ENCODE measurements around the gene SFXN3. TPM values are rescaled to one million over a fixed set of nuclear protein-coding genes. Genes with fewer than 3 reads are reported as not detected.

Gene SFXN3
- total and polyA plus RNA-seq, 11 donors = 11.7 to 37.4 (median 17.8) TPM

DNA sequence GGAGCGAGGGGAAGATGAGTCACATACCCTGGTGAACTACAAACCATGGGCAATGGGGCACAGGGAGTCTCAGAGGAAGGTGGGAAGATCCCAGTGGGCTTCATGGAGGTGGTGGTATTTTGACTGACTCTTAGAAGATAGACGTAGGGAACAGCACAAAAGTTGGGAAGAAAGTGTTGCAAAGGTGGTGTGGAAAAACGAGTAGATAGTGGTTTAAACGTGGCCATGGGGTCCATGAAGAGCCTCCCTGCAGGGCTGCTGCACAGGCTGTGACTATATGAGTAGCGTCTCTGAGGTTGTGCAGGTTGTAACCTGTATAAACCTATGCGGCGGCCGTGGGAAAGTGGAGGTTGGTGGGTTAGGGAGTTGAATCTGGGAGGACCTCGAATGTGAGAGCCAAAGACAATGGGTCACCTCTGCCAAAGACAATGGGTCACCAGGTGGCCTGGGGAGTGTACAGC is 17.6 kb upstream of the SFXN3 start:
- no peak for DNase-seq
- Histone ChIP-seq H3K4me3 (no peak overlapping the region), H3K9me3 (no peaks in the 10 kb centered on the region), H3K27me3 (peaks cover 0 to 9% (median 3%) of the 10 kb centered on the region in 9 donors), H3K4me1 (peaks cover 0 to 40% (median 21%) of the 10 kb centered on the region in 12 donors), H3K27ac (peak overlapping the region in 10 of 12 donors; percentile 18 to 74 (median 58)), H3K36me3 (no peaks in the 10 kb centered on the region)
- intact Hi-C loops (cut with DNase I) = loop anchor here in 6 of 10 donors (1.0 to 5.0 kb wide), 6 partner anchors 15 to 451 kb away; partner anchors contain the start of genes LZTS2 (in 1 of the 6) and SEMA4G (in 1 of the 6)
- WGBS, 4 donors = 50 to 58% (median 57%) methylated on average over 9 of the region's 9 CpGs
- no peak for TF ChIP-seq POLR2A (IDR thresholded peaks at IDR 0.05)
- TF ChIP-seq, protein P1, sequence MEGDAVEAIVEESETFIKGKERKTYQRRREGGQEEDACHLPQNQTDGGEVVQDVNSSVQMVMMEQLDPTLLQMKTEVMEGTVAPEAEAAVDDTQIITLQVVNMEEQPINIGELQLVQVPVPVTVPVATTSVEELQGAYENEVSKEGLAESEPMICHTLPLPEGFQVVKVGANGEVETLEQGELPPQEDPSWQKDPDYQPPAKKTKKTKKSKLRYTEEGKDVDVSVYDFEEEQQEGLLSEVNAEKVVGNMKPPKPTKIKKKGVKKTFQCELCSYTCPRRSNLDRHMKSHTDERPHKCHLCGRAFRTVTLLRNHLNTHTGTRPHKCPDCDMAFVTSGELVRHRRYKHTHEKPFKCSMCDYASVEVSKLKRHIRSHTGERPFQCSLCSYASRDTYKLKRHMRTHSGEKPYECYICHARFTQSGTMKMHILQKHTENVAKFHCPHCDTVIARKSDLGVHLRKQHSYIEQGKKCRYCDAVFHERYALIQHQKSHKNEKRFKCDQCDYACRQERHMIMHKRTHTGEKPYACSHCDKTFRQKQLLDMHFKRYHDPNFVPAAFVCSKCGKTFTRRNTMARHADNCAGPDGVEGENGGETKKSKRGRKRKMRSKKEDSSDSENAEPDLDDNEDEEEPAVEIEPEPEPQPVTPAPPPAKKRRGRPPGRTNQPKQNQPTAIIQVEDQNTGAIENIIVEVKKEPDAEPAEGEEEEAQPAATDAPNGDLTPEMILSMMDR (IDR thresholded peaks at IDR 0.05) = no peak
- ATAC-seq = no peak

DNA sequence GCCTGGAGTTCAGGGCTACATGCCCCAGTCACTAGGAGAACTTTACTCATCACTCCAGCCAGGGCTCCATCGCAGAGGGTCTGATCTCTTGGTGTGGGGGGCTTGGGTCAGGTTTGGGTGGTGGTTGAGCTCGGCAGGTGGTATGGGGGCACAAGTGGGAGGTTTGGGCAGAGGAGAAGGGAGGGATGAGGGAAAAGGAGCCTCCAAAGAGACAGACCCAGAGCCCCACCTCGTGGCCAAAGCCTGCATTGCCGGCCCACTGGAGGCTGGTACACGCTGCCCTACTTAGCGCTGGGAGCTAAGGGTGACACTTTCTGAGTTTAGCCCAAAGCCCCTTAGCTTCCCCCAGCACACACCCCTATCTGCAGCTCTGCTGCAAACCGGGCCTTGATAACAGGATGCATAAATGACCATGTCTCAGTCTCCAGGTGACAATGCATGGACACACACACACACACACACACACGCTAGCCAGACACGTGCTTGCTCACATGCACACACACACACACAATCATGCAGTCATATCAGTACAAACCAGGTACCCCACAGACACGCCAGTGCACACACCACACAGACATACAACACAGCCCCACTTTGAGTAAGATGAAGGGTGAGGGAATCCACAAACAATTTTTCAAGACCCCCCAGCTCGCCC is 16.7 kb upstream of the SFXN3 start:
- H3K9me3 ChIP-seq = no peaks in the 10 kb centered on the region
- H3K4me1 ChIP-seq = peaks cover 0 to 42% (median 26%) of the 10 kb centered on the region in 12 donors
- H3K36me3 ChIP-seq = no peaks in the 10 kb centered on the region
- peak; percentile 40 to 69 (median 65) for ATAC-seq
- TF ChIP-seq, protein P1 (IDR thresholded peaks at IDR 0.05) = peak; percentile 78 to 92 (median 88)
- no peak for TF ChIP-seq POLR2A (IDR thresholded peaks at IDR 0.05)
- intact Hi-C loops (cut with DNase I) = loop anchor here in 9 of 10 donors (1.0 to 5.0 kb wide), 6 partner anchors 18 to 452 kb away; partner anchors contain the start of gene SEMA4G (in 3 of the 9)
- H3K27ac ChIP-seq = no peak overlapping the region
- WGBS, 4 donors = 18 to 22% (median 21%) methylated on average over 11 of the region's 11 CpGs
- peaks cover 0 to 17% (median 3%) of the 10 kb centered on the region in 9 donors for H3K27me3 ChIP-seq
- peak; percentile 75 to 92 (median 78) for DNase-seq
- no peak overlapping the region for H3K4me3 ChIP-seq

DNA sequence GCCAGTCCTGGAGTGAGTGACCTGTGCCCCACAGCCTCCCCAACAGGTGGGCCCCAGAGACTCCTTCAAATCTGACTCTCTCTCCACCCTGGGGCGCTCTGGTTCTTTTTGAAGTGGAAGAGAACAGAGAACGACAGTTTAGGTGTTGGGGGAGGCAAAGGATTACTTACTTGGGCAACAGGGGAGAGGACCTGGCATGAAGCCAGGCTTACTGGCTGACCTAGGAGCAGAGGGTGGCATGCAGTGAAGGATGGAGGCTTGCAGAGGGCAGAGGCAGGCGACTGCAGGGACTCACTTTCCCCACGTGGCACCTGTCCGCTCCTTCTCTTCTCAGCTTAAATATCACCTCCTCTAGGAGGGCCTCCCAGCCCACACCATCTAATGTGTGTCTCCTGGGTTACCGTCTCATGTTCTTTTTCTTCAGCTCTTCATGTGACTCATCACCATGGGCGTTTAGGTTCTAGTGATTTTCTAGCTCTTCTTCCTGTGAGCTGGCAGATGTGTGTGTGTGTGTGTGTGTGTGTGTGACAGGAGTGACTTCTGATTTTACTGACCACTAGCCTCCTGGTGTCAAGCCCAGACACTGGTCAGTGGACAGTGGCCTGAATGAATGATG is 16.0 kb upstream of the SFXN3 start:
- H3K36me3 ChIP-seq = no peaks in the 10 kb centered on the region
- H3K9me3 ChIP-seq = no peaks in the 10 kb centered on the region
- peaks cover 0 to 17% (median 3%) of the 10 kb centered on the region in 9 donors for H3K27me3 ChIP-seq
- H3K4me3 ChIP-seq = no peak overlapping the region
- no peak overlapping the region for H3K27ac ChIP-seq
- no peak for DNase-seq
- WGBS, 4 donors = 45 to 53% (median 50%) methylated on average over 6 to 7 of the region's 7 CpGs
- no peak for ATAC-seq
- intact Hi-C loops (cut with DNase I) = loop anchor here in 9 of 10 donors (1.0 to 5.0 kb wide), 7 partner anchors 19 to 453 kb away; partner anchors contain the start of gene SEMA4G (in 3 of the 9)
- H3K4me1 ChIP-seq = peaks cover 0 to 42% (median 26%) of the 10 kb centered on the region in 12 donors
- TF ChIP-seq, protein P1 (IDR thresholded peaks at IDR 0.05) = no peak
- TF ChIP-seq POLR2A (IDR thresholded peaks at IDR 0.05) = no peak

DNA sequence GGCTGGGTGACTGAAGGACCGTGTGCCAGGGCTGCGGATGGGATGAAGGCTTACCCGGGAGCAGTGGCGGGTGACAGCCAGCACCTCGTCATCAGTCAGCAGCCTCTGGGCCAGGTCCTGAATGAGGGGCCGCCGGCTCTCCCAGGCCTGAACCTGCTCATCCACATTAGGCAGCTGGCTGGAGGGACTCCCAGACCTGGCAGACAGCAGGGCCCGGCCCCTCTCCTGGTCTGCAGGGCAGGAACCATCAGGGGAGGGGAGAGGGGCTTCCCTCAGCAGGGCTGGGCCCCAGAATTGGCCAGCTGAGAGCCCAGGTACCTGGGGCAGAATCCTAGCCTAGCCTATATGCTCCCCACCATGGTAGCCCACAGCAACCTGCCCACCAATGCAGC is 15.5 kb upstream of the SFXN3 start:
- 75 to 84% (median 80%) methylated on average over 2 to 8 of the region's 8 CpGs for WGBS, 4 donors
- H3K36me3 ChIP-seq = no peaks in the 10 kb centered on the region
- TF ChIP-seq, protein P1 (IDR thresholded peaks at IDR 0.05) = no peak
- TF ChIP-seq POLR2A (IDR thresholded peaks at IDR 0.05) = no peak
- H3K27me3 ChIP-seq = peaks cover 0 to 17% (median 3%) of the 10 kb centered on the region in 9 donors
- peaks cover 0 to 42% (median 26%) of the 10 kb centered on the region in 12 donors for H3K4me1 ChIP-seq
- ATAC-seq (no peak), DNase-seq (no peak)
- intact Hi-C loops (cut with DNase I) = loop anchor here in 5 of 10 donors (1.0 to 2.0 kb wide), 3 partner anchors 21 to 47 kb away; partner anchors contain the start of gene SEMA4G (in 3 of the 5)
- no peaks in the 10 kb centered on the region for H3K9me3 ChIP-seq
- no peak overlapping the region for H3K27ac ChIP-seq
- no peak overlapping the region for H3K4me3 ChIP-seq

Measured in heart left ventricle (tissue), 16 donors.